GM12891 (cell line): ENCODE measurements around the gene SAA1.
"Not testable (repeated sequence)": the region's sequence is repeated elsewhere in the genome, so short reads cannot be mapped to it uniquely, and the experiment has no call there.

Experiments used
- DNase-seq: peaks from one replicate; pipeline ENCODE4 v3.0.0; 2011; ENCODE audit warnings: low spot score; ENCODE audit not compliant: insufficient read length
- FAIRE-seq: peaks from 2 replicates; lab custom pipeline; 2011; peaks lifted over from hg19 to GRCh38; lab: Jason Lieb, UNC
- PAX5 ChIP-seq: IDR thresholded peaks from 2 replicates; pipeline ENCODE4 v1.6.1; 2011; ENCODE audit warnings: low read length, moderate library complexity, mild to moderate bottlenecking; ENCODE audit not compliant: insufficient read depth, severe bottlenecking
- POLR2A ChIP-seq: IDR thresholded peaks from 2 replicates; pipeline ENCODE4 v1.6.1; 2011; ENCODE audit warnings: low read depth, low read length, control low read depth
- POLR2AphosphoS5 ChIP-seq: IDR thresholded peaks from 2 replicates; pipeline ENCODE4 v1.6.1; 2011; ENCODE audit warnings: low read depth, low read length, control low read depth
- POU2F2 ChIP-seq: IDR thresholded peaks from 2 replicates; pipeline ENCODE4 v1.6.1; 2011; ENCODE audit warnings: low read depth, mild to moderate bottlenecking, control low read depth, low read length, moderate library complexity
- SPI1 ChIP-seq: IDR thresholded peaks from 2 replicates; pipeline ENCODE4 v1.6.1; 2011; ENCODE audit warnings: low read depth, low read length, control low read depth
- TAF1 ChIP-seq: IDR thresholded peaks from 2 replicates; pipeline ENCODE4 v1.6.1; 2011; ENCODE audit warnings: low read depth, low read length, control low read depth

The SAA1 gene

DNA sequence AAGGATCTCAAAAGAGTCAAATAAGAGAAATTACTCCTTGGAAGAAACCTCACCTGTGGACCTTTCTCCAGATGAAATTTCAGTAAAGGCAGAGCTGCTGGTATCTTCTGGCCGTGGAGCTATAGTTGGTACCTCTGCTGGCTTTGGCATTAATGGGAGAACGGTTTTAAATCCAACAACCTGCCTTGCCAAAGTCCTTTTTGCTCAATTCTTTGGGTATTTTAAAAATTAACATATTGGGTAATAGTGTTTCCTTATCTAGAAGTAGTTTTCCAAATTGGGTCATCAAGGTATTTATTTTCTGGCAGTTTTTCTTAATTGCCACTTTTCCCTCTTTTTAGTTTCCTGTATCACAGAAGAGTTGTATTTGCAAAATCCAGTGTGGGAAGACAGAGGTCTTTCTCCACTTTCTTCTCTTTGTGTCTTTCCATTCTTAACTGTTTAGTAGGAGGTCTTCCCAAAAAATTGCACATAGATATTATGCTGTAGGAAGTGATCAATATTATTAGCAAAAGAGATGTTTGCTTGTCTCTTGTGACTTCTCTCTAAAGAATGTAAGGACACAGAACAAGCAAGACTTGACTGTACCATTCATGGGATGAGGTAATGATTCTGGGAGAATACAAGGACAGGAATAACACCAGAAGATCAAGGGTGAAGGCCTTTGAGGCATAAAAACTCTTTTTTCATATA lies 29.3 kb upstream of the SAA1 start, which contains the start of gene SAA4:
SAA4 (minus strand) TSS at position 139 of the 693 bp plus-strand sequence. CDS start 876 bp downstream, outside the sequence.
- no peak for TF ChIP-seq TAF1
- TF ChIP-seq POLR2A = no peak
- no peak for TF ChIP-seq SPI1
- FAIRE-seq = no peak

DNA sequence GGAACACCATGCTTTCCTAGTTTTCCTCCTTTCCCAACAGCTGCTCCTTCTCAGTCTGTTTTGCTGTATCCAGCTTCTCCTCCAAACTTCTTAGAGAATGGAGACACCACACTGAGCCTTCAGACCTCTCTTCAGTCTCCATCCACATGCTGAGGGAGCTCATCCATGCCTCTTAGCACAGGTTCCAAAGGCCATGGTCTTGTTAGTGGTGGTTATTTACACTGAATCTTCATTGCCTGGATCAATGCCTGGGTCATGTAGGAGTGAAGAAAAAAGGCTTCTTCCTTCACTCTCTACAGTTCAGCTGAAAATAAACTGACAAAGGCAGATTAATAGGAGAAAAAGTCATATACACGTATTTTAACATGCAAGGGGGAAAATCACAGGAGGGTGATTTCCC lies 26.4 kb upstream of the SAA1 start:
- TF ChIP-seq POU2F2 = no peak
- TF ChIP-seq POLR2A = no peak
- no peak for TF ChIP-seq PAX5
- no peak for TF ChIP-seq TAF1
- TF ChIP-seq SPI1 = no peak
- TF ChIP-seq POLR2AphosphoS5 = no peak
- FAIRE-seq = no peak
- no peak for DNase-seq

More for the DNA sequence above, 29.3 kb upstream of the SAA1 start, which contains the start of gene SAA4:
- DNase-seq = no peak

DNA sequence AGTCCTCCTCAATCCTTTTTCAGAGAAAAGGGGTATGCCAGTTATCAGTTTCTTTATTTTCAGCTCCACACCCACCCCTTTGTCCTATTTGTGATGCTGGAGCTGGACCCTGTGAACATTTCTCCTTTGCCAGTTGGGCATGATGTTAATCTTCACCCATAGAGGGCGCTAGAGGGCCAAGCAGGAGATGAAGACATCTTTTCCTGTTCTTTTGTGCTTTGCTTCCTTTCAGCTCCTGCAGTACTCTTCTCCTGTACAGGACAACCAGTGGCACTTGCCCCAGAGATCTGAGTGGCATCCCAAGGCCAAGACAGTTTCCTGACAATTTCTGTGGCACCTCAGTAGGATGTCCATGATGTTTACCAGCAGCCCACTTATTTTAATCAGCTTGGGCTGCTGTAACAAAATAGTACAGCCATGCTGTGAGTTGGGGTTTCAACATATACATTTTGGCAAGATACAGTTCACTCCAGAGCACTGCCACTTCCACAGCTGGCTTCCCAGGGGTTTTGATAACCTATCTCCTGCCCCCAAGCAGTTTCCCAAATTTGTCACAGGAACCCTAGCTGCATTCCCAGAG lies 22.2 kb upstream of the SAA1 start:
- DNase-seq (no peak), FAIRE-seq (peak; percentile 85)
- TF ChIP-seq POLR2AphosphoS5 = no peak
- TF ChIP-seq POU2F2 = peak; percentile 45; the same call in 1 of the 2 replicates

DNA sequence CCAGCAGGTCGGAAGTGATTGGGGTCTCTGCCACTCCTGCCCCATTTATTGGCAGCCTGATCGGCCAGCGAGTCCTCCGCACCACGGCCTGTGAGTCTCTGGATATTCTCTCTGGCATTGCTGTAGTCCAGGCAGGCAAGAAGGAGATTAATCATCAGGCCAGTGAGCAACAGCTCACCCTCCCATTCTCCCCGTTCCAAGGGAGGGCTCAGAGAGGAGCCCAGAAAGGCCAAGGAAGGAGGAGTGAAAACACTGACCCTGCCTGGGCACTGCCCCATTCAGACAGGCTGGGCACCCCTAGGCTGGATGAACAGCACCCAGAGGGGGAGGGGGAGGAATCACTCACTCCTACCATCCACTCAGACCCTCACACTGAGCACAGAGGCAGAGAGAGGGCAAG lies 20.7 kb upstream of the SAA1 start:
- no peak for FAIRE-seq

DNA sequence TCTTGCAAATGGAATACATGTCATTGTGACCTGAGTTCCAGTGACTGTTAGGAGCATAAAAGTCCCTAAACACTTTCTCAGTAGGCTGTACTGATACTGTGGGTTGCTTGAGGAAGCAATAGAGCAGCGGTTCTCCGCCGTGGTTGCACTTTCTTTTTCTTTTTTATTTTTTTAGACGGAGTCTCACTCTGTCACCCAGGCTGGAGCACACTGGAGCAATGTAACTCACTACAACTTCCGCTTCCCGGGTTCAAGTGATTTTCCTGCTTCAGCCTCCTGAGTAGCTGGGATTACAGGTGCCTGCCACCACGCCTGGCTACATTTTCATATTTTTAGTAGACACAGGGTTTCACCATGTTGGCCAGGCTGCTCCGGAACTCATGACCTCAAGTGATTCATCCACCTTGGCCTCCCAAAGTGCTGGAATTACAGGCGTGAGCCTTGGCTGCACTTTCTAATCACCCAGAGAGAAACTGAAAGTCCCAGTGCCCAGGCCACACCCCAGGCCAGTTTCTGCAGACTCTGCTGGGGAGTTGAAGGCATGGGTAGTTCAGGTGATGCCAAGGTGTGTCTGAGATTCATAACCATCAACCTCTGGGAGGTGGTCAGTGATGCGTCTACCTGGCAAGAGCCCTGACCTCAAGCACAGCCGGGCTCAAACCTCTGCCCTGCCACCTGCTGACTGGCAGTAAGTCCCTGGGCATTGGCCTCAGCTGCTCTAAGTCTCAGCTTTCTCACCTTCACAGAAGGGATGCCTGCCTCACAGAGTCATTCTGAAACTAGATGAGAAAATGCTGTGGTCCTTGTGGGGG lies 19.5 kb upstream of the SAA1 start:
- peak; percentile 99 for FAIRE-seq
- not testable (repeated sequence) for DNase-seq

More for the DNA sequence above, 20.7 kb upstream of the SAA1 start:
- TF ChIP-seq POLR2AphosphoS5 = no peak
- no peak for TF ChIP-seq PAX5
- TF ChIP-seq SPI1 = no peak
- no peak for TF ChIP-seq TAF1
- no peak for TF ChIP-seq POLR2A
- no peak for TF ChIP-seq POU2F2
- DNase-seq = no peak

DNA sequence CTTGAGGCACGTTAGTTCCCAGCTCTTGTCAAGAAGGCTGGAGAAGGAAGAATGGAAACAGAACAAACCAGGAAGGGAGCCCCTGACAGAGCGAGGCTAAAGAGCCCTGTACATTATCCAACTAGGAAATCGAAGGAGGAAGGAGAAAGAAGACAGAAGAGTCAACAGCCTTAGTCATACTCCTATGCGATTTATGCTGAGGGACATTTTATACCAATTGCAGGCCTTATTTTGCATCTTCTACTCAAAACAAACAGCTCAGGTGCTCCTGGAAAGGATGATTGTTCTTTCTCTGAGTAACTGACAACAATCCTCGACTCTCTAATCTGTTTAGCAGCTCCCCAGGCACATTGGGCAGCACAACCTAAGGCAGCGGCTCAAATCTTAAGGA lies 18.9 kb upstream of the SAA1 start:
- FAIRE-seq, DNase-seq: not testable (repeated sequence)

DNA sequence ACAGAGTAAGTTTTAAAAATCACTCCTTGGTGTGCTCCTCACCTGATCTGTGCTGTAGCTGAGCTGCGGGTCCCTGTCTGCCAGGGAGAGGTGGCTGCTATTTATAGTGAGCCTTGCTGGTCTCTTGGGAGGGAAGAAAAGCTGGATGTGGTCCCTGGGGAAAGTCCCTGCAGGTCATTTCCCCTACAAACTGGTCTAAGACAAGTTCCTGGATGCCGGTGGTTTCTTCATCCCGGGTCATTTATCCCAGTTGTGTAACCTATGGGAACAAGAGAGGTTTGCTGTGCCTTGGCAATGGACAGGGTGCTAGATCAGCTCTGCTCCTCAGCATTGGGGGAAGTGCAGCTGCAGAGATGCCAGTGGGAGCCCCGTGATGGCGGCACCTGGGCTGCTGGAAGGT lies 17.5 kb upstream of the SAA1 start, which contains the start of gene SAA2:
SAA2 (minus strand) TSS at position 108 of the 400 bp plus-strand sequence. CDS start 657 bp downstream, outside the sequence.
- FAIRE-seq (no peak), DNase-seq (no peak)
- no peak for TF ChIP-seq POLR2AphosphoS5
- no peak for TF ChIP-seq PAX5
- TF ChIP-seq POU2F2 = no peak
- TF ChIP-seq TAF1 = no peak
- TF ChIP-seq SPI1 = no peak
- no peak for TF ChIP-seq POLR2A

DNA sequence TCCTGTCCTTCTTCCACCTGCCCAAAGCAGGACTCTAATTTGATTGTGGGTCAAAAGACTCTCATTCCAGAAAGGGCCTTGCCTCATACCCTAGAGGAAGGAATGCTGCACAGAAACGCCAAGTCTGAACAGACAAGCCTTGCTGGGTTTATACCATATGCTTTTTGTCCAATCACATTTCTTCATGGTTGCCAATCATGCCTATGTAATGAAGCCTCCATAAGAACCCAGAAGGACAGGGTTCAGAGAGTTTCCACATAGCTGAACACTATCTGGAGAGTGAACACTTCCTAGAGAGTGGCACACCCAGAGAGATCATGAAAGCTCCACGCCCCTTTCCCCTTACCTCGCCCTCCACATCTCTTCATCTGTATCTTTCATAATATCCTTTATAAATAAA lies 12.8 kb upstream of the SAA1 start:
- DNase-seq = no peak
- no peak for TF ChIP-seq POU2F2
- no peak for TF ChIP-seq POLR2A
- TF ChIP-seq POLR2AphosphoS5 = no peak
- no peak for TF ChIP-seq TAF1
- TF ChIP-seq PAX5 = no peak
- no peak for TF ChIP-seq SPI1
- no peak for FAIRE-seq

DNA sequence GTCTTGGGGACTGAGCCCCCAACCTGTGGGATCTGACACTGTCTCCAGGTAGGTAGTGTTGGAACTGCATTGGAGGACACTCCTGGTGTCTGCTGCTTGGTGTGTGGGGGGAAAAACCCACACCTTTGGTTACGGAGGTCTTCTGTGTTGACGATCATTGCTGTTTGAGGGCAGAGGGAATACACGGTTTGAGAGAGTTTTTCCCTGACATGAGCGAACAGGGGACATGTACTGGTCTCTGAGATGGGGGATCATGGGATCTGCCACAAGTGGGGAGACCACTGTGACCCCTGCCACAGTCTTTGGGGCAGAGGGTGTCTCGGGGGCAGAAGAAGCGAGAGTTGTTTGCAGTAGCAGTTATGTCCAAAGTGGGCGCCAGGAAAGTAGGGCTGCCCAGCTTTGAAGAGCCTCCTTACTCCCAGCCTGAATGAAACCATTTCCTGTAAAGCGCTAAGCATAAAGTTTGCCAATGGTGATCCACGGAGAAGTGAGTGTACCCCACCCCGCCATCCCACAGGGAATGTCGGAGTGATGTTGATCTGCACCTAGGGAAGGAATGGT lies 12.2 kb upstream of the SAA1 start:
- DNase-seq = no peak
- FAIRE-seq = no peak
- no peak for TF ChIP-seq POU2F2
- TF ChIP-seq SPI1 = no peak
- TF ChIP-seq TAF1 = no peak
- TF ChIP-seq PAX5 = no peak
- TF ChIP-seq POLR2AphosphoS5 = no peak
- no peak for TF ChIP-seq POLR2A

DNA sequence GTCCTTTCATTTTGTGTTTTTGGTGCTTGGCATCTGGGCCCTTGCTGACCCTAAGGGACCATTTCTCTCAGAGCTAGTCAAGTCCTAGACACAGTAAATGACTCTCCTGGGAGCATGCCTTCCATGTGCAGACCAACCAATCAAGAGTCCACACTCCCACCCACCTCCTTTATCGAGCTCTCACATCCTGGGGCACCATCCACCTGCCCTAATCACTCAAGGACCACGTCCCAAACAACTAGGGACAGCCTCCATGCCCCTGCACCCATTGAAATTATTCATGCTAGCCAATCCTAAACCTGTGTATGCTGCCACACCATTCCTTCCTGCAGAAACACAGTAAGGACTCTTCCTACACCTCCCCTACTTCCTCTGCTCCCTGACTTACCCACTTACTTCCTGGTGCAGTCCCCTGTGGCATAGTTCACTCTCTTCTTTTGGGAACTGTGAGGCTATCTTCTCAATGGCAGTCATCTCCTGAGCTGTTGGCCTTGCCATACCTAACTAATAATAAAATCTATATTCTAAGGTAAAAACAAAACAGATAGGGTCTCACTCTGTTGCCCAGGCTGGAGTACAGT lies 11.2 kb upstream of the SAA1 start:
- FAIRE-seq = no peak

More for the DNA sequence above, 11.2 kb upstream of the SAA1 start:
- no peak for TF ChIP-seq POLR2A
- no peak for TF ChIP-seq PAX5
- no peak for TF ChIP-seq TAF1
- TF ChIP-seq POU2F2 = no peak
- no peak for TF ChIP-seq POLR2AphosphoS5
- no peak for TF ChIP-seq SPI1
- DNase-seq = no peak
